ENCODE data around the gene CCDC85C. TPM values are rescaled to one million over a fixed set of nuclear protein-coding genes. Genes with fewer than 3 reads are reported as not detected.

Gene CCDC85C
- total RNA-seq, 2 experiments from 2014 or later = 5.8 to 7.5 TPM

DNA sequence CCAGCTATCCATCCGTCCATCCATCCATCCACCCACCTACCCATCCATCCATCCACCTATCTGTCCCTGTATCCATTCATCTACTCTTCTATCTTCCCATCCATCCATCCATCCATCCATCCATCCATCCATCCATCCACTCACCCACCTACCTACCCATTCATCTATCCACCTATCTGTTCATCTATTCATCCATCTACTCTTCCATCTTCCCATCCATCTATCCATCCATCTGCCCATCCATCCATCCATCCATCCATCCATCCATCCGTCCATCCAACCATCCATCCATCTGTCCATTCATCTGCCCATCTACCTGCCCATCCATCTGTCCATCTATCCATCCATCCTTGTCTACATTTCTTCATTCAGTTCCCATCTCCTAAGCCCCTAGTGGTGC is 23.1 kb upstream of the CCDC85C start:
- CTCF ChIA-PET = no interaction called here
- Histone ChIP-seq H3K27ac (ENCODE audit: low read depth in 1 of 2, low read length in 2 of 2) (no peak overlapping the region), H3K4me3 (ENCODE audit: low read length) (no peak overlapping the region), H3K9me3 (ENCODE audit: control insufficient read depth in 1 of 2, insufficient read depth in 1 of 2, low read length in 2 of 2) (no peaks in the 10 kb centered on the region), H3K36me3 (ENCODE audit: insufficient read depth, low read length) (no peaks in the 10 kb centered on the region), H3K27me3 (ENCODE audit: control insufficient read depth in 1 of 2, insufficient read depth in 2 of 2, low read length in 2 of 2) (peaks cover 5 to 7% of the 10 kb centered on the region in 2 experiments), H3K4me1 (ENCODE audit: insufficient read depth, low read length) (peaks cover 7% of the 10 kb centered on the region)
- peaks cover 3% of the 10 kb centered on the region for H3K4me1 Mint-ChIP-seq (ENCODE audit: low read depth)
- intact Hi-C loops (cut with DNase I, micrococcal nuclease) = no loop called here
- ATAC-seq (ENCODE audit: poor library complexity) (no peak), DNase-seq (no peak)
- H3K27ac Mint-ChIP-seq = no peak overlapping the region
- H3K27me3 Mint-ChIP-seq = peaks cover 44% of the 10 kb centered on the region
- H3K4me3 Mint-ChIP-seq = no peak overlapping the region
- no peaks in the 10 kb centered on the region for H3K36me3 Mint-ChIP-seq (ENCODE audit: low read depth)
- H3K9me3 Mint-ChIP-seq = no peaks in the 10 kb centered on the region
- TF ChIP-seq, protein P1, sequence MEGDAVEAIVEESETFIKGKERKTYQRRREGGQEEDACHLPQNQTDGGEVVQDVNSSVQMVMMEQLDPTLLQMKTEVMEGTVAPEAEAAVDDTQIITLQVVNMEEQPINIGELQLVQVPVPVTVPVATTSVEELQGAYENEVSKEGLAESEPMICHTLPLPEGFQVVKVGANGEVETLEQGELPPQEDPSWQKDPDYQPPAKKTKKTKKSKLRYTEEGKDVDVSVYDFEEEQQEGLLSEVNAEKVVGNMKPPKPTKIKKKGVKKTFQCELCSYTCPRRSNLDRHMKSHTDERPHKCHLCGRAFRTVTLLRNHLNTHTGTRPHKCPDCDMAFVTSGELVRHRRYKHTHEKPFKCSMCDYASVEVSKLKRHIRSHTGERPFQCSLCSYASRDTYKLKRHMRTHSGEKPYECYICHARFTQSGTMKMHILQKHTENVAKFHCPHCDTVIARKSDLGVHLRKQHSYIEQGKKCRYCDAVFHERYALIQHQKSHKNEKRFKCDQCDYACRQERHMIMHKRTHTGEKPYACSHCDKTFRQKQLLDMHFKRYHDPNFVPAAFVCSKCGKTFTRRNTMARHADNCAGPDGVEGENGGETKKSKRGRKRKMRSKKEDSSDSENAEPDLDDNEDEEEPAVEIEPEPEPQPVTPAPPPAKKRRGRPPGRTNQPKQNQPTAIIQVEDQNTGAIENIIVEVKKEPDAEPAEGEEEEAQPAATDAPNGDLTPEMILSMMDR (IDR thresholded peaks at IDR 0.05) = no peak
- POLR2A ChIA-PET = no interaction called here

DNA sequence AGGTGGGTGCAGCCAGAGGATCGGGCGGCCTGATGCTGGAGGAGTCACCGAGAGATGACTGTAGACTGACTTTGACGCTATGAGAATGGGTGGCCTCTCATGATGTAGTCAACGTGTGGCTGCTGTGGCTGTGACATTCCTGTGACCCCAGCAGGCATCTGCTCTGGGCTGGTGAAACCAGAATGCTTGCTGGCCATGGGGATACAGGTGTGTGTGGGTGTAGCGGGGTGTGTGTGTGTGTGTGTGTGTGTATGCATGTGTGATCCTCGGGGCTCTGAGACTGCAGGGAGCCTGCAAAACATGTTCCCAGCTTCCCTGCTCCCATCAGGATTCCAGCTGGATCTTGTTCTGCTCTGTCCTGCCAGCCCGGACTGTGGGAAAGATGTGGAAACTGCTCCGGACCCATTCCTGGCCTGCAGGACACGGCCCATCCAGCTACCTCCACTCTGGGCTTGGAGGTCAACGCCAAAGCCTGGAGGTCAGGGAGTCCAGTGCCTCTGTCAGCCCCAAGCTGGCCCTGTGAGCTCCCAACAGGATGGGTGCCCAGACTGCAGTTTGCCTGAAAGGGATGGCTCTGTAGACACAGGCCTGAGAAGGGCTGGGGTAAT is 22.1 kb upstream of the CCDC85C start:
- intact Hi-C loops (cut with DNase I, micrococcal nuclease) = no loop called here
- ChIA-PET POLR2A (no interaction called here), CTCF (no interaction called here)
- peaks cover 7% of the 10 kb centered on the region for H3K4me1 ChIP-seq (ENCODE audit: insufficient read depth, low read length)
- ATAC-seq (ENCODE audit: poor library complexity) (no peak), DNase-seq (no peak)
- H3K27me3 Mint-ChIP-seq = peaks cover 52% of the 10 kb centered on the region
- no peaks in the 10 kb centered on the region for H3K9me3 ChIP-seq (ENCODE audit: control insufficient read depth in 1 of 2, insufficient read depth in 1 of 2, low read length in 2 of 2)
- H3K4me3 Mint-ChIP-seq = no peak overlapping the region
- H3K4me1 Mint-ChIP-seq (ENCODE audit: low read depth) = peaks cover 3% of the 10 kb centered on the region
- H3K9me3 Mint-ChIP-seq = no peaks in the 10 kb centered on the region
- H3K27ac ChIP-seq (ENCODE audit: low read depth in 1 of 2, low read length in 2 of 2) = no peak overlapping the region
- TF ChIP-seq, protein P1 (IDR thresholded peaks at IDR 0.05) = no peak
- H3K27me3 ChIP-seq (ENCODE audit: control insufficient read depth in 1 of 2, insufficient read depth in 2 of 2, low read length in 2 of 2) = peaks cover 6 to 7% of the 10 kb centered on the region in 2 experiments
- no peak overlapping the region for H3K4me3 ChIP-seq (ENCODE audit: low read length)
- no peak overlapping the region for H3K27ac Mint-ChIP-seq
- no peaks in the 10 kb centered on the region for H3K36me3 ChIP-seq (ENCODE audit: insufficient read depth, low read length)
- no peaks in the 10 kb centered on the region for H3K36me3 Mint-ChIP-seq (ENCODE audit: low read depth)

DNA sequence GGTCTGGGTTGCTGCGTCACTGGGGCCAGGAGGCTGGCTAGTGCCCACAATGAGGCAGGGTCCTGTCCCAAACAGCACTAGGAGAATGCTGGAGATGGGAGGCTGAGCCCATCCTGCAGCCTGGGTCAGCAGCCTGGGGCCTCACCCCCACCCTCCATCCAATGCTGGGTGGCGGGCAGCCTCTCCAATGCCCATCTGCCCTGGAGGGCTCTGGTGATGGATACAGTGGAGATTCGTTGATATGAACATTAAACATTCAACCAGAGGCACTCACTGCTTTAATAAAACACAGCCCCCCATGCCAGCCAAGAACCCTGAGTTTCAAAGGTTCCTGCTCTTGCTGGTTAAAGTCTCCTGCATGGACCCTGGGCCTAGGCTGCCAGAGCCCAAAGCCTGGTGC is 21.5 kb upstream of the CCDC85C start:
- no peak overlapping the region for H3K27ac Mint-ChIP-seq
- Histone ChIP-seq H3K27ac (ENCODE audit: low read depth in 1 of 2, low read length in 2 of 2) (no peak overlapping the region), H3K27me3 (ENCODE audit: control insufficient read depth in 1 of 2, insufficient read depth in 2 of 2, low read length in 2 of 2) (peaks cover 10% of the 10 kb centered on the region in 2 experiments), H3K9me3 (ENCODE audit: control insufficient read depth in 1 of 2, insufficient read depth in 1 of 2, low read length in 2 of 2) (peaks cover 0 to 3% of the 10 kb centered on the region in 2 experiments), H3K4me3 (ENCODE audit: low read length) (no peak overlapping the region), H3K36me3 (ENCODE audit: insufficient read depth, low read length) (no peaks in the 10 kb centered on the region), H3K4me1 (ENCODE audit: insufficient read depth, low read length) (peaks cover 7% of the 10 kb centered on the region)
- TF ChIP-seq, protein P1 (IDR thresholded peaks at IDR 0.05) = no peak
- intact Hi-C loops (cut with DNase I, micrococcal nuclease) = no loop called here
- peaks cover 3% of the 10 kb centered on the region for H3K4me1 Mint-ChIP-seq (ENCODE audit: low read depth)
- POLR2A ChIA-PET = no interaction called here
- no peak for ATAC-seq (ENCODE audit: poor library complexity)
- H3K27me3 Mint-ChIP-seq = peaks cover 56% of the 10 kb centered on the region
- no peaks in the 10 kb centered on the region for H3K9me3 Mint-ChIP-seq
- no peaks in the 10 kb centered on the region for H3K36me3 Mint-ChIP-seq (ENCODE audit: low read depth)
- no peak for DNase-seq
- no peak overlapping the region for H3K4me3 Mint-ChIP-seq
- CTCF ChIA-PET = no interaction called here
